Lower leg skin (tissue), 3 donors: ENCODE results near the gene PPP2R2B.

Source experiments
- CTCF ChIP-seq, 3 donors: fragments of 450-650 bp; IDR thresholded peaks; one replicate each; pipeline ENCODE4 v1.5.1; 2016; ENCODE audit warnings: antibody characterized with exemption in 3 of 3, mild to moderate bottlenecking in 3 of 3, moderate library complexity in 2 of 3
- POLR2A ChIP-seq, 2 donors: fragments of 450-650 bp; IDR thresholded peaks; one replicate each; pipeline ENCODE4 v1.6.1; 2016 to 2017; ENCODE audit warnings: antibody characterized with exemption in 2 of 2, mild to moderate bottlenecking in 1 of 2, moderate library complexity in 1 of 2

- TF ChIP-seq CTCF (IDR thresholded peaks at IDR 0.05): no peak
- no peak for TF ChIP-seq POLR2A (IDR thresholded peaks at IDR 0.05)
Observed at GRCh38 chr5:146588331-146589027, 290.1 kb downstream of the PPP2R2B start.
